HFF-Myc (cell line): Measurements from ENCODE around the gene UBE2L3.
"Not testable (repeated sequence)": the region's sequence is repeated elsewhere in the genome, so short reads cannot be mapped to it uniquely, and the experiment has no call there.

Experiments used
- DNase-seq: peaks from one replicate; pipeline ENCODE4 v3.0.0-alpha.2; 2011; ENCODE audit warnings: low read depth; ENCODE audit errors: extremely low read depth
- H3K4me3 ChIP-seq: replicated peaks from 2 replicates; pipeline ENCODE4 v1.5.1; 2011; ENCODE audit warnings: low read depth, mild to moderate bottlenecking, control low read depth, low read length
- CTCF ChIP-seq: IDR thresholded peaks from 2 replicates; pipeline ENCODE4 v1.5.1; 2012; ENCODE audit warnings: mild to moderate bottlenecking, low read depth, low read length, control low read depth; ENCODE audit errors: missing control alignments

UBE2L3 gene

GRCh38 chr22:21605887-21606564, 38.5 kb downstream of the UBE2L3 start:
- no peak for DNase-seq
- H3K4me3 ChIP-seq, result no peak overlapping the region
- TF ChIP-seq CTCF, result no peak

- H3K4me3 ChIP-seq, result no peak overlapping the region
- DNase-seq, result no peak
- no peak for TF ChIP-seq CTCF
These were observed 39.3 kb downstream of the UBE2L3 start for GRCh38 chr22:21606775-21607174.

GRCh38 chr22:21609556-21610157, 42.1 kb downstream of the UBE2L3 start:
- not testable (repeated sequence) for H3K4me3 ChIP-seq, DNase-seq

GRCh38 chr22:21611210-21611977, 43.9 kb downstream of the UBE2L3 start:
- TF ChIP-seq CTCF, result no peak
- no peak overlapping the region for H3K4me3 ChIP-seq
- no peak for DNase-seq

- no peak for DNase-seq
- no peak for TF ChIP-seq CTCF
- H3K4me3 ChIP-seq, result no peak overlapping the region
These were observed 45.3 kb downstream of the UBE2L3 start for GRCh38 chr22:21612858-21613257.

- no peak for DNase-seq
- H3K4me3 ChIP-seq, result no peak overlapping the region
These were observed 46.2 kb downstream of the UBE2L3 start for GRCh38 chr22:21613553-21614233.

More at GRCh38 chr22:21613553-21614233, 46.2 kb downstream of the UBE2L3 start:
- TF ChIP-seq CTCF, result no peak
